Parathyroid adenoma (tissue), 2 donors: ENCODE measurements around the gene CEACAM1.

ENCODE experiments used
- H2AFZ ChIP-seq: fragments of 300-600 bp; sonication (generic); one replicate; pipeline ENCODE4 v1.7.0; 2017; ENCODE audit warnings: antibody characterized with exemption, mild to moderate bottlenecking
- H3K27ac ChIP-seq: fragments of 300-600 bp; sonication (generic); one replicate; pipeline ENCODE4 v1.7.0; 2017
- H3K27me3 ChIP-seq: fragments of 300-600 bp; sonication (generic); one replicate; pipeline ENCODE4 v1.7.0; 2017; ENCODE audit warnings: low read length; ENCODE audit not compliant: control insufficient read depth, insufficient read depth
- H3K36me3 ChIP-seq: fragments of 300-600 bp; sonication (generic); one replicate; pipeline ENCODE4 v1.7.0; 2017; ENCODE audit warnings: low read length; ENCODE audit not compliant: control insufficient read depth, insufficient read depth
- H3K4me1 ChIP-seq: fragments of 300-600 bp; sonication (generic); one replicate; pipeline ENCODE4 v1.7.0; 2017; ENCODE audit warnings: control low read depth
- H3K4me2 ChIP-seq: fragments of 300-600 bp; sonication (generic); one replicate; pipeline ENCODE4 v1.7.0; 2017; ENCODE audit warnings: low read length
- H3K4me3 ChIP-seq: fragments of 300-600 bp; sonication (generic); one replicate; pipeline ENCODE4 v1.7.0; 2017; ENCODE audit warnings: low read depth, low read length
- H3K79me2 ChIP-seq: fragments of 300-600 bp; sonication (generic); one replicate; pipeline ENCODE4 v1.7.0; 2017; ENCODE audit warnings: control low read depth
- H3K9ac ChIP-seq: fragments of 300-600 bp; sonication (generic); one replicate; pipeline ENCODE4 v1.7.0; 2017; ENCODE audit warnings: mild to moderate bottlenecking
- H3K9me3 ChIP-seq: fragments of 300-600 bp; sonication (generic); one replicate; pipeline ENCODE4 v1.7.0; 2017; ENCODE audit warnings: low read length; ENCODE audit not compliant: control insufficient read depth
- CTCF ChIP-seq: fragments of 300-600 bp; sonication (generic); IDR thresholded peaks from one replicate; pipeline ENCODE4 v1.7.0; 2017; ENCODE audit warnings: antibody characterized with exemption, mild to moderate bottlenecking
- donor health status: primary hyperparathyroidism.

The CEACAM1 gene

GRCh38 chr19:42478765-42479311 lies 49.4 kb downstream of the CEACAM1 start:
- no peaks in the 10 kb centered on the region for H3K4me1 ChIP-seq
- H3K9ac ChIP-seq: no peak overlapping the region
- H3K4me3 ChIP-seq: no peak overlapping the region
- no peak overlapping the region for H2AFZ ChIP-seq
- H3K36me3 ChIP-seq: no peaks in the 10 kb centered on the region
- H3K4me2 ChIP-seq: no peak overlapping the region
- H3K27me3 ChIP-seq: no peaks in the 10 kb centered on the region
- no peaks in the 10 kb centered on the region for H3K9me3 ChIP-seq
- no peaks in the 10 kb centered on the region for H3K79me2 ChIP-seq
- no peak for TF ChIP-seq CTCF
- H3K27ac ChIP-seq: no peak overlapping the region

- no peaks in the 10 kb centered on the region for H3K9me3 ChIP-seq
- no peak overlapping the region for H3K4me3 ChIP-seq
- H3K4me2 ChIP-seq: no peak overlapping the region
- no peaks in the 10 kb centered on the region for H3K79me2 ChIP-seq
- H3K36me3 ChIP-seq: no peaks in the 10 kb centered on the region
- H3K4me1 ChIP-seq: no peaks in the 10 kb centered on the region
- no peak for TF ChIP-seq CTCF
- H3K27me3 ChIP-seq: no peaks in the 10 kb centered on the region
- H2AFZ ChIP-seq: no peak overlapping the region
- no peak overlapping the region for H3K27ac ChIP-seq
- no peak overlapping the region for H3K9ac ChIP-seq
These were observed 50.3 kb downstream of the CEACAM1 start for GRCh38 chr19:42477933-42478332.

GRCh38 chr19:42477117-42477516 lies 51.2 kb downstream of the CEACAM1 start:
- Histone ChIP-seq H3K4me3 (no peak overlapping the region), H3K9me3 (no peaks in the 10 kb centered on the region), H2AFZ (no peak overlapping the region), H3K4me1 (no peaks in the 10 kb centered on the region), H3K27me3 (no peaks in the 10 kb centered on the region), H3K36me3 (no peaks in the 10 kb centered on the region), H3K79me2 (no peaks in the 10 kb centered on the region), H3K4me2 (no peak overlapping the region), H3K9ac (no peak overlapping the region), H3K27ac (no peak overlapping the region)
- TF ChIP-seq CTCF: no peak

- Histone ChIP-seq H2AFZ (no peak overlapping the region), H3K4me1 (no peaks in the 10 kb centered on the region), H3K79me2 (no peaks in the 10 kb centered on the region), H3K27ac (no peak overlapping the region), H3K9me3 (no peaks in the 10 kb centered on the region), H3K27me3 (no peaks in the 10 kb centered on the region), H3K4me2 (no peak overlapping the region), H3K9ac (no peak overlapping the region), H3K36me3 (no peaks in the 10 kb centered on the region), H3K4me3 (no peak overlapping the region)
- no peak for TF ChIP-seq CTCF
These were observed 52.9 kb downstream of the CEACAM1 start for GRCh38 chr19:42475366-42475765.

GRCh38 chr19:42474743-42475142 lies 53.5 kb downstream of the CEACAM1 start:
- no peak overlapping the region for H3K4me2 ChIP-seq
- no peak overlapping the region for H3K4me3 ChIP-seq
- no peak overlapping the region for H3K27ac ChIP-seq
- no peaks in the 10 kb centered on the region for H3K79me2 ChIP-seq
- H3K9me3 ChIP-seq: no peaks in the 10 kb centered on the region
- H2AFZ ChIP-seq: no peak overlapping the region
- H3K36me3 ChIP-seq: no peaks in the 10 kb centered on the region
- no peak overlapping the region for H3K9ac ChIP-seq
- no peaks in the 10 kb centered on the region for H3K27me3 ChIP-seq
- no peaks in the 10 kb centered on the region for H3K4me1 ChIP-seq
- no peak for TF ChIP-seq CTCF
